SK-N-MC (cell line): ENCODE measurements around the gene KRTAP5-8.

Experiments used
- EZH2 ChIP-seq: fragments of 200-600 bp; sonication (generic); IDR thresholded peaks from one replicate; pipeline ENCODE4 v1.6.1; 2017; ENCODE audit warnings: antibody characterized with exemption
- FOXP2 ChIP-seq: optimal IDR thresholded peaks from 2 replicates; pipeline ENCODE3; 2011; ENCODE audit warnings: mild to moderate bottlenecking, moderate library complexity; ENCODE audit not compliant: insufficient read depth; ENCODE audit errors: extremely low read length, control extremely low read depth
- POLR2AphosphoS5 ChIP-seq: IDR thresholded peaks from 2 replicates; pipeline ENCODE4 v1.6.1; 2012; ENCODE audit warnings: mild to moderate bottlenecking, low read depth, low read length, borderline replicate concordance

GRCh38 chr11:71518506-71519471 is 19.0 kb upstream of the KRTAP5-8 start:
- TF ChIP-seq EZH2 (no peak), POLR2AphosphoS5 (no peak), FOXP2 (no peak)
